Epithelial cell of prostate (primary cell): ENCODE data around the gene TMF1.

Experiments
- DNase-seq: peaks from one replicate; pipeline ENCODE4 v3.0.0-alpha.2; 2011; ENCODE audit warnings: low read depth, low spot score
- H3K27ac ChIP-seq: fragments of 450-650 bp; 2 replicates; pipeline ENCODE4 v1.5.1; 2017; ENCODE audit warnings: mild to moderate bottlenecking

The TMF1 gene

DNA sequence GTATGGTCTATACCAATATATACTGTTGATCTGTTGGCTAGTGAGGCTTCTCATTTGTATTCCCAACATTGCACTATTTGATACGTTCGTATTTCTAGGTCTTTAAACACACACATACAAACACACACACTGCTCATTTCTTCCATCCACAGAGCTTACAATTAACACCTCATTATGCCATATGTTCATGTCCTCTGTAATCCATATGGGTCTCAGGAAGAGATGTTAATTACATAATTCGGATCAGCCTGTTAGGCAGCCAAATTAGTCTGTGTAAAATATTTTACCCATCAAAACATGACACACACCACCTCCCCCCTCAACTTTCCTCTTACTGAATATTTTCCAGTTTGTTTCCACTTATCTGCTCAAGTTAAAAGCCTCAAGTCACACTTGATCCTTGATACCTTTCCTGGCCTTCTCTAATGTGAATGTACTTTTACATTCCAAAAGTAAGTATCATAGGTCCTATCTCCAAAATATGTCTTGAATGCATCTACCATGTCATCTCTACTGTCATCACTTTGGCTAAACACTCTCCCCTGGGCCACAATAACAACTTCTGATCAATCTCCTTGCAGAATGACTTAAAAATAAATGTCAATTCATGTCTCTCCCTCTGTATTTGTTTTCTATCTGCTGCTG, 66.9 kb downstream of the TMF1 start:
- DNase-seq, result no peak
- H3K27ac ChIP-seq, result no peak overlapping the region

DNA sequence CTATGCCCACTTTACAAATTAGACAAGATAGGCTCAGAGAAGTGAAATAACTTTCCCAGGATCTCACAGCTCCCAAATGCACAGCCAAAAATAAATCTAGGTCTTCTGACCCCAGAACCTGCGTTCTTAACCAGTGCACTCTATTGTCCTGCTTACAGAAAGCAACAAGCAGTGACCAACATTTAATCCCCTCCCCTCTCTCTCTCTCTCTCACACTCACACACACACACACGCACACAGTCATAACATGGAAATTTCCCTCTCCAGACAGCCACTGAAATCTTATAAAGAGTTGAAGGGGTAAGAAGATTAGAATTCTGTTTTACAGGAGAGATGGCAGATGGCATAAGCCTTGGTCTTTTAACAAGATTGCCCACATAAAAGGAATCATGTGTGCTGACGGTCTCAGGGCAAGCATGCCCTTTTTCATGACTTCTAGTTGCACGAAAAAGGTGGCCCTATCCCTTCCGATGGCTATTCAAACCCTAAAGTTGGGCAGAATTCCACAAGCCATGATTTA, 68.1 kb downstream of the TMF1 start:
- DNase-seq, result no peak
- H3K27ac ChIP-seq, result no peak overlapping the region

DNA sequence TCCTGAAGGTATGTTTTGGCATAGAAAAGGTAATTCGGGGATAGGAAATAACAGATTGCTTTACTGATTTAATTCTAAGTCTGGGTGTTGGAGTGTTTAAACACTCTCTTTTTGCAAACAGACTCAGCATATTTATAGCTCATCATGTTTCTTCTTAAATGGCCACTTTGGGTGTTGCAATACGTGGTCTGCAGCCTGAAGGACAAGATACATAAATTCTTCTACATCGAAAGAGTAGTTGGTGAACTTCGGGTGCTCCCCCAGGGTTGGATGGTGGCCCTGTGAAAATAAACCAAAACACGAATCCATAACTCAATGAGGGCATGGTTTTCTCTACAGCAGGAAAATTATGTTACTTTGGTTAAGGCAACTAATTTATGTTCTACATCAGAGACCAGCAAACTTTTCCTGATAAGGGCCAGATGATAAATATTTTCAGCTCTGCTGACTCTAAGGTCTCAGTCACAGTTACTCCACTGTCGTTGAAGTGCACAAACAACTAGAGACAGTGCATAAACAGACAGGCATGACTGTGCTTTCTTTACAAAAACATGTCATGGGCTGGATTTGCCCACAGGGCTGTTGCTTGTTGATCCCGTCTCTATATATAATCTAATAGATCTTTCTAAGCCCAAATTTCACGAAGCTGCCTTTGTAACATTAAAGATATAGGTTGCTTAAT, 74.5 kb downstream of the TMF1 start:
- DNase-seq, result no peak
- no peak overlapping the region for H3K27ac ChIP-seq

DNA sequence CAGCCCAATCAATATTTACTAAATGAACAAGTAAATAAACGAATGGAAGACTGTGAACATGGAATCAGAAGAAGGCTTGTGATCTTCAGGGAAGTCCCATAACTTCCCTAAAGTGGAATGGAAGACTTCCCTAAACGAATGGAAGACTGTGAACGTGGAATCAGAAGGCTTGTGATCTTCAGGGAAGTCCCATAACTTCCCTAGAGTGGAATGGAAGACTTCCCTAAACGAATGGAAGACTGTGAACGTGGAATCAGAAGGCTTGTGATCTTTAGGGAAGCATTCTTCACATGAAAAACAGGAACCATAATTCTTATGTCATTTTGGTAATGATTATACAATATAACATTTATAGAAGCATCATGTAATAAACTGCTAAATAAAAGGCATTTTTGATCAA, 77.4 kb downstream of the TMF1 start:
- no peak for DNase-seq
- no peak overlapping the region for H3K27ac ChIP-seq

DNA sequence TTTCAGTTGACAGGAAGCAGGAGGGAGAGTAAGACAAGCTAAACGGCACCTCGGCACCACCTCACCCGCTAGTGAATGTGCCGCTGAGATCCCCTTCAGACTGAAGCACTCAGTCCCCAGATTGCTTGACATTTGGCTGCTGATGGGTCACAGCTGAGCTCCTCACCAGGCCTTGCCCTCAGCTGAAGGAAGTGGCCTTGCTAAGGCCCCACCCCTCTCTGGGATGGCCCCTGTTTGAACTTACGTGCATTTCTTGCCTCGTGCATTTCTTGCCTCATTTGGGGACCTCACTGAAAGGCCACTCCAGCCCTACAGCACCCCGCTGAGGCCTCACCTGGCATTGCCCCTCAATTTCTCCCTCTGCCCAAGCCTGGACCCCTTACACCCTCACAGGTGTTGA, 78.5 kb downstream of the TMF1 start:
- DNase-seq, result no peak
- H3K27ac ChIP-seq, result no peak overlapping the region

DNA sequence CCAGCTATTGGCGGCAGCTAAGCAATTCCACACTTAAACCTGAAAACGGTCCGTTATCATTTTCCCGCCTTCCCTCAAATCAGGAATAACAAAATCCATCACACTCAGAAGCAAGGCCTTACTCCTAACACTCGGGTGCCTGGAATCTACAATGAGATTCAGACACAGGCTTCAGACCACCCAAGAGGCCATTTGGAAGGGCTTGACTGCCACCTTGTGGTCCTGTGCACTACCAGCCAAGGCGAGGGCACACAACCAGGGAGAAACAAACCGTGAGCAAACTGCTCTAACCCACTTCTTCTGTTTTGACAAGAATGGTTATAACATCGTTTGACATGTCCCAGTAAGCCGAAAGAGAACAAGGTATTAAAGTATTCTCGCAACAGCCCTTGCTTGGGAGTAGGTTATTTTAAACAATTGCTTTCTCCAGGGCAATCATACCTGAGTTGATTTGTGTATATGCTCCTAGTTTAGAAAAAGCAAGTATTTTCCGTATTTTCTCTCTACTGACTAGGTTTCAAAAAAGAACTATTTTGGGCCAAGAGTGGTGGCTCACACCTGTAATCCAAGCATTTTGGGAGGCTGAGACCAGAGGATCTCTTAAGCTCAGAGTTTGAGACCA, 79.7 kb downstream of the TMF1 start:
- no peak for DNase-seq
- no peak overlapping the region for H3K27ac ChIP-seq
